Osteoblast (primary cell): ENCODE data around the gene RHOU. TPM values are rescaled to one million over a fixed set of nuclear protein-coding genes. Genes with fewer than 3 reads are reported as not detected.

Source experiments
- DNase-seq: peaks from one replicate; pipeline ENCODE4 v3.0.0; 2011; ENCODE audit warnings: low spot score, mixed read lengths; ENCODE audit not compliant: insufficient read length; ENCODE audit errors: missing footprints
- H2AFZ ChIP-seq: 2 replicates; pipeline ENCODE4 v1.6.0; 2011; ENCODE audit warnings: mild to moderate bottlenecking, low read length
- H3K27ac ChIP-seq: 2 replicates; pipeline ENCODE4 v1.5.1; 2011; ENCODE audit warnings: mild to moderate bottlenecking, low read depth, low read length, moderate library complexity
- H3K27me3 ChIP-seq: 2 replicates; pipeline ENCODE4 v1.6.0; 2012; ENCODE audit warnings: mild to moderate bottlenecking, control low read depth, inconsistent platforms, low read length, moderate library complexity; ENCODE audit not compliant: insufficient read depth
- H3K36me3 ChIP-seq: 2 replicates; pipeline ENCODE4 v1.5.1; 2011; ENCODE audit warnings: mild to moderate bottlenecking, low read length, control low read depth, moderate library complexity; ENCODE audit not compliant: insufficient read depth
- H3K4me1 ChIP-seq: 2 replicates; pipeline ENCODE4 v1.5.1; 2011; ENCODE audit warnings: mild to moderate bottlenecking, low read length, control low read depth, moderate library complexity; ENCODE audit not compliant: insufficient read depth
- H3K4me2 ChIP-seq: 2 replicates; pipeline ENCODE4 v1.6.0; 2011; ENCODE audit warnings: mild to moderate bottlenecking, low read length; ENCODE audit not compliant: insufficient read depth
- H3K4me3 ChIP-seq: fragments of 200-600 bp; sonication (generic); 3 replicates; pipeline ENCODE4 v1.5.1; 2012; ENCODE audit warnings: mild to moderate bottlenecking, low read length, inconsistent platforms; ENCODE audit not compliant: insufficient read depth
- H3K79me2 ChIP-seq: 2 replicates; pipeline ENCODE4 v1.6.0; 2012; ENCODE audit warnings: mild to moderate bottlenecking, low read length, control low read depth, inconsistent platforms; ENCODE audit not compliant: insufficient read depth
- H3K9me3 ChIP-seq: 2 replicates; pipeline ENCODE4 v1.5.1; 2011; ENCODE audit warnings: low read depth, low read length, control low read depth
- H4K20me1 ChIP-seq: 2 replicates; pipeline ENCODE4 v1.6.0; 2012; ENCODE audit warnings: mild to moderate bottlenecking, low read length, control low read depth; ENCODE audit not compliant: insufficient read depth
- total RNA-seq: library from RNA; depleted of rRNA; stranded (reverse); fragments of >200 nt; gene quantifications from 2 replicates; pipeline ENCODE4 v1.2.3, GENCODE V29; 2012
- TF ChIP-seq, protein P1 (sequence below): IDR thresholded peaks from 2 replicates; pipeline ENCODE4 v1.5.1; 2011; ENCODE audit warnings: mild to moderate bottlenecking, low read depth, low read length, moderate library complexity; ENCODE audit errors: extremely low read depth

Gene RHOU
- total RNA-seq, 1 donor, result 0.72 TPM

DNA sequence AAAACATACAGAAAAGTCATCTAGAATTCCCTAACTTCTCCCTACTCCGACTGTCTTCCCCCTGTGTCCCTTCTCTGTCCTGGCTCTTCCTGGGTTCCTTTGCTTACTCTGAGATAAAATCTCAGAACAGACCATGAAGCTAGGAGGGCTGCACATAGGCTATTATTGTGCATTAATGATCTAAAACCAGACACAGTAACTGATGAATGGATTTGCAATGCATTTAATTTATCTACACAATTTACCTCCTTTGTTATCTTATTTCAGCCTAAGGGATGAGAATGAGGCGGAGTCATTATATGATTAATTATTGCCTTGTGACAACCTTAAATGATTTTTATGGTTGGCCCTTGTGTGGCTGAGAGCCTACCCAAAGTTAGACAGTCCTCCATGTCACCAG lies 14.5 kb downstream of the RHOU start:
- no peak overlapping the region for H2AFZ ChIP-seq
- no peaks in the 10 kb centered on the region for H3K79me2 ChIP-seq
- no peak overlapping the region for H3K4me3 ChIP-seq
- no peaks in the 10 kb centered on the region for H3K36me3 ChIP-seq
- no peak overlapping the region for H3K4me2 ChIP-seq
- DNase-seq, result no peak
- no peaks in the 10 kb centered on the region for H3K27me3 ChIP-seq
- no peaks in the 10 kb centered on the region for H3K9me3 ChIP-seq
- no peaks in the 10 kb centered on the region for H4K20me1 ChIP-seq
- TF ChIP-seq, protein P1, sequence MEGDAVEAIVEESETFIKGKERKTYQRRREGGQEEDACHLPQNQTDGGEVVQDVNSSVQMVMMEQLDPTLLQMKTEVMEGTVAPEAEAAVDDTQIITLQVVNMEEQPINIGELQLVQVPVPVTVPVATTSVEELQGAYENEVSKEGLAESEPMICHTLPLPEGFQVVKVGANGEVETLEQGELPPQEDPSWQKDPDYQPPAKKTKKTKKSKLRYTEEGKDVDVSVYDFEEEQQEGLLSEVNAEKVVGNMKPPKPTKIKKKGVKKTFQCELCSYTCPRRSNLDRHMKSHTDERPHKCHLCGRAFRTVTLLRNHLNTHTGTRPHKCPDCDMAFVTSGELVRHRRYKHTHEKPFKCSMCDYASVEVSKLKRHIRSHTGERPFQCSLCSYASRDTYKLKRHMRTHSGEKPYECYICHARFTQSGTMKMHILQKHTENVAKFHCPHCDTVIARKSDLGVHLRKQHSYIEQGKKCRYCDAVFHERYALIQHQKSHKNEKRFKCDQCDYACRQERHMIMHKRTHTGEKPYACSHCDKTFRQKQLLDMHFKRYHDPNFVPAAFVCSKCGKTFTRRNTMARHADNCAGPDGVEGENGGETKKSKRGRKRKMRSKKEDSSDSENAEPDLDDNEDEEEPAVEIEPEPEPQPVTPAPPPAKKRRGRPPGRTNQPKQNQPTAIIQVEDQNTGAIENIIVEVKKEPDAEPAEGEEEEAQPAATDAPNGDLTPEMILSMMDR, result no peak
- no peak overlapping the region for H3K27ac ChIP-seq
- H3K4me1 ChIP-seq, result no peaks in the 10 kb centered on the region

DNA sequence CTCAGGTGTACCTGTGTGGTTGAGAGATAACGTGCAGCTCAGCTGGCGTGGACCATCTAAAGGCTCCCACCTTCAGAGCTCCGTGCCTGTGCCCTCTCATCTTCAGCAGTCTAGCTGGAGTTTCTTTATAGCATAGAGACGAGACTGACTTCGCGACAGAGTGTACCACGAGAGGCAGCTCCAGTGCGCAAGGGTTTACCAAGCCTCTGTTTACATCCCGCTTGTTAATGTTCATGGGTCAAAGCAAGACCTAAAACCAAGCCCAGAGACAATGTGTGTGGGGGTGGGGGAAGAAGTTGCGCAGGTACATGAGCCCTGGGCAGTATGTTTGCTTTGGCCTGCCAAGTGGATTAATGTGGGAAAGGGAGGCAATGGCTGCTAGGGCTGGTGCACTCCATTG lies 15.6 kb downstream of the RHOU start:
- no peaks in the 10 kb centered on the region for H3K9me3 ChIP-seq
- no peaks in the 10 kb centered on the region for H4K20me1 ChIP-seq
- no peak overlapping the region for H3K4me2 ChIP-seq
- H3K4me1 ChIP-seq, result no peaks in the 10 kb centered on the region
- no peak overlapping the region for H2AFZ ChIP-seq
- no peak overlapping the region for H3K4me3 ChIP-seq
- TF ChIP-seq, protein P1, result no peak
- DNase-seq, result no peak
- no peaks in the 10 kb centered on the region for H3K27me3 ChIP-seq
- no peaks in the 10 kb centered on the region for H3K79me2 ChIP-seq
- H3K27ac ChIP-seq, result no peak overlapping the region
- no peaks in the 10 kb centered on the region for H3K36me3 ChIP-seq

DNA sequence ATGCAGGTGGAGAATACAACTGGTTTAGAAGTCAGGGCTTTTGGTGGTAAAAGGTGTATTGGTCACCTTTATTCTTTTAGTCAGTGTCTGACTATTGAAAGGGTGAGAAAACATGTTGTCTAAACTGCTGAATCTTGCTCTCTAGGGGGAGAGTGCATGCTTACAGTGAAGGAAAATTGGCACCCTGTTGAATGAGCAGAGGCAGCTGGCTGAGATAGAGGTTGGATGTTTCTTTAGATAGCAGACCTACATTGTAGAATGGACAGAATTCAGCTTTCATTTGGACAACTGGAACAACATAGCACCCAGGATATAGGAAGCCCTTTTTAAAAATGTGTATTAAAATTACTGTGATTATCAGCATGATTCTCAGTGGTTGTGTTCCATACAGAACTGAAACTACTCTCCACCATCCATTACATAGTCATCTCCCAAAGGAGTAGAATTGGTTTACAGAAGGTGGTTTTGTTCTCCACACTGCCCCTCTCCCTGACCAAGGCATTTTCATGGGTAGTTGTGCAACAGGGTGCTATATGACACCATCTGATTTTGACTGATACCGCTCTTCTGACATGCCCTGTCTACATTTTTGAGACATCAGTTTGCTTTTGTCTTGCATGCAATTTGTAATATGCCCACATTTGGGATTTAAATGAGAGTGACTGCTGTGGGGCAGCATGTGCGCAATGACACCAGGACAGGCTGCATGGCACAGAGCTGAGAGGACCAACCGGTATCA lies 16.2 kb downstream of the RHOU start:
- Histone ChIP-seq H3K4me1 (no peaks in the 10 kb centered on the region), H3K36me3 (no peaks in the 10 kb centered on the region), H3K27me3 (no peaks in the 10 kb centered on the region), H3K79me2 (no peaks in the 10 kb centered on the region), H2AFZ (no peak overlapping the region), H3K4me3 (no peak overlapping the region), H4K20me1 (no peaks in the 10 kb centered on the region), H3K27ac (no peak overlapping the region), H3K4me2 (no peak overlapping the region), H3K9me3 (no peaks in the 10 kb centered on the region)
- TF ChIP-seq, protein P1, result no peak
- DNase-seq, result no peak

DNA sequence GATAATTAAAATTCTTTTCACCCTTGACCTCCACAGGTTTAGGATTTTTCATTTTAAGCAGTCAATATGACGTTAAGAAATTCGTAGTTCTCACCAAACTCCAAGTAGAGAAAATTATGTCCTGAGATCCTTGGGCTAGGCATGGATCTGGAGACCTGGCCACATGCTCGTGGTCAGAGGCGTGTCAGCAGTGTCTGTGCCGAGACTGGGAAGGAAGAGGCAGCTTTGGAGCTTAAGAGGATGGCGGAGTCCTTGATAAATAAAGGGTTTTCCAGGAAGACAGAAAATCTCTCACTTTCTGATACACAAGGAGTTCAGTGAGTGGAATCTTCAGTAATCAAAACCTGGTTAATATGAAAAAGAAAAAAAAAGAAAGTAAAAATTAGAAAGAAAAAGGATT lies 17.0 kb downstream of the RHOU start:
- H3K9me3 ChIP-seq, result no peaks in the 10 kb centered on the region
- no peak overlapping the region for H3K4me2 ChIP-seq
- no peaks in the 10 kb centered on the region for H3K27me3 ChIP-seq

More for the DNA sequence above, 17.0 kb downstream of the RHOU start:
- Histone ChIP-seq H3K36me3 (no peaks in the 10 kb centered on the region), H3K27ac (no peak overlapping the region), H3K79me2 (no peaks in the 10 kb centered on the region), H3K4me1 (no peaks in the 10 kb centered on the region), H3K4me3 (no peak overlapping the region), H4K20me1 (no peaks in the 10 kb centered on the region), H2AFZ (no peak overlapping the region)
- TF ChIP-seq, protein P1, result no peak
- DNase-seq, result no peak
